GM10266 (cell line): Measurements from ENCODE around the gene SPOCK3.

ENCODE experiments used
- DNase-seq: peaks from one replicate; pipeline ENCODE4 v3.0.0; 2012; ENCODE audit errors: extremely low spot score
- TF ChIP-seq, protein P1 (sequence below): IDR thresholded peaks from 2 replicates; pipeline ENCODE4 v1.5.1; 2012; ENCODE audit warnings: mild to moderate bottlenecking, low read depth; ENCODE audit not compliant: control insufficient read depth, insufficient read depth; ENCODE audit errors: missing control alignments

SPOCK3 gene

DNA sequence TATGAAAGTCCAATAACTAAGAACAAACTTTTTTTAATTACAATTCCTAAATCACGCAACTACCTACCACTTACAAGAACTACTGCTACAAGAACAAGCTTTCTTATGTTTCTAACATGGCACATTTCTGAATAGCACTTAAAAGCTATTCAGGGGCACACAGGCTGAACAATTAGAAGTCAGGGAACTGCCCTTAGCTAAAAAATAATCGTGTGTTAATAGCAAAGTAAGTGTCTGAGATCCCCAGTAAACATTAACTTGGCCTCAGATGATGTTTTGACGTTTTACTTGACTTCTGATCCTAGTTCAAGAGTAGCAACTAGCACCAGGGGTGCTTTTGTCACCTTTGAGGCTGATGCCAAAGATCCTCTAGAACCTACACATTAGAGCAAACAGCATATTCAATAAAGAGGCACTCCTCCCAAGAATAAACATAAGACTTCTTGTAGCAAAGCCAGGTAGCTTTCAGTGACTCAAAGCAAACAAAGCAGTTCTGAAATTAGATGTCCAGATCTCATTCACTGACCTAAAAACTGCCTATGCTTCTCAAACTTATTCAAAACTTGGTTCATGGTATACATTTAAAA, 16.2 kb downstream of the SPOCK3 start:
- no peak for DNase-seq
- TF ChIP-seq, protein P1, sequence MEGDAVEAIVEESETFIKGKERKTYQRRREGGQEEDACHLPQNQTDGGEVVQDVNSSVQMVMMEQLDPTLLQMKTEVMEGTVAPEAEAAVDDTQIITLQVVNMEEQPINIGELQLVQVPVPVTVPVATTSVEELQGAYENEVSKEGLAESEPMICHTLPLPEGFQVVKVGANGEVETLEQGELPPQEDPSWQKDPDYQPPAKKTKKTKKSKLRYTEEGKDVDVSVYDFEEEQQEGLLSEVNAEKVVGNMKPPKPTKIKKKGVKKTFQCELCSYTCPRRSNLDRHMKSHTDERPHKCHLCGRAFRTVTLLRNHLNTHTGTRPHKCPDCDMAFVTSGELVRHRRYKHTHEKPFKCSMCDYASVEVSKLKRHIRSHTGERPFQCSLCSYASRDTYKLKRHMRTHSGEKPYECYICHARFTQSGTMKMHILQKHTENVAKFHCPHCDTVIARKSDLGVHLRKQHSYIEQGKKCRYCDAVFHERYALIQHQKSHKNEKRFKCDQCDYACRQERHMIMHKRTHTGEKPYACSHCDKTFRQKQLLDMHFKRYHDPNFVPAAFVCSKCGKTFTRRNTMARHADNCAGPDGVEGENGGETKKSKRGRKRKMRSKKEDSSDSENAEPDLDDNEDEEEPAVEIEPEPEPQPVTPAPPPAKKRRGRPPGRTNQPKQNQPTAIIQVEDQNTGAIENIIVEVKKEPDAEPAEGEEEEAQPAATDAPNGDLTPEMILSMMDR = no peak

DNA sequence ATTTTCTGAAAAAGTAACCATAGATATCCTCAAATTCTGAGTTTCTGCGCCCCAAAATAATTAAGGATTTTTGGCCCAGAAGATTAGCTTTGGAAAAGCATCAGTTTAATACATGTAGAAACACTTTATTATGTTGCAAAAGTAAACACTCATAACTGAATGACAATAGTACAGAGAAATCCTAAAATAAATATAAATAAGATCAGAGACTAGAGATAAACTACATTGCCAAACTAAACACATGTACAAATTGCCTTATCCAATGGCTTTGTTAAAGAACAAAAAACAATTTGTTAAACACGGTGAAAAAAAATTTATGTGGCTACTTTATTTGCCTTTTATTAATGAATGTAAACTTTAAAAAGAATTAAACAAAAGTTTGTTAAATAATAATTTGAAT, 17.5 kb downstream of the SPOCK3 start:
- no peak for DNase-seq
- TF ChIP-seq, protein P1 = no peak

DNA sequence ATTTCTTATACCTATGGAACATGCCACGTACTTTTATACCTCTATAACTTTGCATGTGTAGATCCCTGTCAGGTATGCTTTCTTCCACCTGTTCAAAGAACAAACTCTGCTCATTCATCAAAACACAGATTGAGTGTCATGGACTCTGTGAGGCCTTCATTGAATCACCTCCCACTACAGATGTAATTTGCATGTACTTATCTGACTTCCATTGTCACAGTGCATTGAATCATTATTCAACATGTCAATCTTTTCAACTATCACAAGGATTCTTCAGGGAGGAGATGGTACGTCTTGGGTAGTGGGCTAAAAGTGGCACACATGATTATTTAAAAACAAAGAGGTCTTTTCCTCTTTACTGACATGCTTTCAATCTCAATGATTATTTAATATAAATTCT, 24.1 kb downstream of the SPOCK3 start:
- no peak for DNase-seq
- TF ChIP-seq, protein P1 = no peak

DNA sequence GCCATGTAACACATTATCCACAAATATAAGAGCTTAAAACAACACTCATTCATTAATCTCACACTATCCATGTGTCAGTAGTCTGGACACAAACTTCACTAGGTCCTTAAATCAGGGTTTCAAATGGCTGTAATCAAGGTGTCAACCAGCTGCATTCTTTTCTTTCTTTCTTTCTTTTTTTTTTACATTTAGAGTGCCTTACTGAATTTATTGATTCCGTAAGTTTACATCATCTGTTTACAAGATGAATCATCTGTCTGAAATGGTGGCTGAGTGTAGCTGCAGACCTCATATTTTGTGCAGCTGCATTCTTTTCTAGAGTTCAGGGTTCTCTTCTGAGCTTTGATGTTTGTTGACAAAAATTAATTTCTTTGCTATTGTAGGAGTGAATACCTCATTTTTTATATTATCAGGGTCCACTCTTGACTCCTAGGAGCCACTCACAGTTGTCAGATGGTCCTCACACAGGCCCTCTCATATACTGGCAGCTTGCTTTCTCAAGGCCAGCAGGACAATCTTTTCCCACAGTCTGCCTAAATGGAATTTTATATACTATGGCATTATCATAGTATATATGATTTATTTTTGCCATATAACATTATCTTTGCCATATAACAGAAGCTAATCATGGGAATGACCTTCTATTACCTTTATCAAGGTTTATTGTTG, 37.8 kb downstream of the SPOCK3 start:
- DNase-seq = no peak
- TF ChIP-seq, protein P1 = no peak

DNA sequence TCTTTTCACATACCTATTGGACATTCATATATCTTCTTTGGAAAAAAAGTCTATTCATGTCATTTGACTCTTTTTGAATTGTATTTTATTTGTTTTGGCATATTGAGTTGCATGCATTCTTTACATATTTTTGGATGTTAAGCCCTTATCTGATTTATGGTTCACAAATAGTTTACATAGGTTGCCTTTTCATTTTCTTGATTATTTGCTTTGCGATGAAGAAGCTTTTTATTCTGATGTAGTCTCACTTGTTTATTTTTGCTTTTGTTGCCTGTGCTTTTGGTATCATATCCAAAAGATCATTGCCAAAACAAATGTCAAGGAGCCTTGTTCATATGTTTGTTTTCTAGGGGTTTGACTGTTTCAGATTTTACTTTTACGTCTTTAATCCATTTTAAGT, 43.9 kb downstream of the SPOCK3 start:
- TF ChIP-seq, protein P1 = no peak

DNA sequence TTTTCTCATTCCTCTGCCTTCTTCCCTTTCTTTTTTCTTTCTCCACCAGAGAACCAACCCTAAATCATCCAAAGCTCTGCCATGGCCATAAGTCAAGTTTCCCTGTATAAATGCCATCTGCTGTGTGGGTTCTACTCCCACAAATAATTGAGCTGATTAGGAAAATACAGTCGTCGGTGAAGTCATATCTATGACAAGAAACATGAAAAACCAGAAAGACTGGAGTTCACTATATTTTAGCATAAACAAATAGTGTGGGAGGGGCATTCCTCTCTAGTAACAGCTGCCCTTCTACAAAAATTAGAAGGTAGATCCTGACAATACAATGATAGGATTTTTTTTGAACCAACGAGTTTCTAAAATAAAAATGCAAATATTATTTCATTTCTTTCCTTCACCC, 48.8 kb downstream of the SPOCK3 start:
- no peak for DNase-seq
- TF ChIP-seq, protein P1 = no peak

More for the DNA sequence above, 43.9 kb downstream of the SPOCK3 start:
- no peak for DNase-seq

DNA sequence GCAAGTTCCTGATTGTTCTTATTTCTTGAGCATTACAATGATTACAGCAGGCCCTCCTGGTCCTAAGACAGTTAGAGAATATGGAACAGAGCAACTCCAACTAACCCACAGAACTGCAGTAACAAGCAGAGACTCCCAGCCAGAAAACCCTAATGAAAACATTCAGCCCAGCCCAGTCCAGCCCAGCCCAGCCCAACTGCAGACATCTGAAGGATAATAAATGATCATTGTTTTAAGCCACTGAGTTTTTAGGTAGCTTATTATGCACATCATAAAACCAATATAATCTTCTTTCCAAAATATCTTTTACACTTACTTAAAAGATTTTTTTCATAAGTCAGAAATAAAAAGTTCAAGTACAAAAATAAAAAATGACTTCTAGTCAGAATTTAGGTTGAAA, 51.3 kb downstream of the SPOCK3 start:
- TF ChIP-seq, protein P1 = no peak
- DNase-seq = no peak
